ENCODE results near the gene ARHGAP12.
A peak's percentile ranks its signal among the peaks of the same experiment; 100 is the strongest.

Gene ARHGAP12

DNA sequence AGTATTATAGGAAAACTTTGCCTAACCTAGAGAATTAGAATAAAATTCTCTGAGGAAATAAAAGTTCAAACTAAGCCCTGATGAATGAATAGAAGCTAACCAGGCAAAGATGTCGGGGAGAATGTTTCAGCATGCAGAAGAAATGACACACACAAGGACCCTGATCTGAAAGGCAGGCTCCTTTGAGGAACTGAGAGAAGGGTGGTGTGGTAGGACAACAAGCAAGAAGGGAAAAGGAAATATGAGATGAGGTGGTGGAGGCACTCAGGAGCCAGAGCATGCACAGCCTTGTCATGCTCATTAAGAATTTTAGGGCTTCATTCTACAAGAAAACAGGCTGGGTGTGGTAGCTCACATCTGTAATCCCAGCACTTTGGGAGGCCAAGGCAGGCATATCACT lies 90.6 kb downstream of the ARHGAP12 start:
- Histone ChIP-seq H3K79me2 (ENCODE audit: insufficient read depth, low read length) (no peaks in the 10 kb centered on the region), H3K4me3 (ENCODE audit: low read depth in 1 of 2, low read length in 2 of 2) (no peak overlapping the region), H3K9me3 (ENCODE audit: insufficient read depth, low read length, severe bottlenecking) (no peaks in the 10 kb centered on the region), H4K20me1 (ENCODE audit: insufficient read depth, low read length) (no peaks in the 10 kb centered on the region), H3K27me3 (ENCODE audit: insufficient read depth, low read length, poor library complexity) (no peaks in the 10 kb centered on the region), H3K4me1 (ENCODE audit: insufficient read depth, low read length) (no peaks in the 10 kb centered on the region), H3K4me2 (ENCODE audit: insufficient read depth, low read length) (no peak overlapping the region), H3K27ac (ENCODE audit: low read length) (no peak overlapping the region), H3K36me3 (ENCODE audit: insufficient read depth, low read length) (peaks cover 6% of the 10 kb centered on the region; the same call in 1 of the 2 replicates), H2AFZ (ENCODE audit: low read depth, low read length) (no peak overlapping the region), H3K9ac (ENCODE audit: low read depth, low read length) (no peak overlapping the region)
- DNase-seq = no peak
- TF ChIP-seq EZH2 (IDR thresholded peaks at IDR 0.05; ENCODE audit: borderline replicate concordance, low read depth, low read length, severe bottlenecking) = no peak
- TF ChIP-seq, protein P1, sequence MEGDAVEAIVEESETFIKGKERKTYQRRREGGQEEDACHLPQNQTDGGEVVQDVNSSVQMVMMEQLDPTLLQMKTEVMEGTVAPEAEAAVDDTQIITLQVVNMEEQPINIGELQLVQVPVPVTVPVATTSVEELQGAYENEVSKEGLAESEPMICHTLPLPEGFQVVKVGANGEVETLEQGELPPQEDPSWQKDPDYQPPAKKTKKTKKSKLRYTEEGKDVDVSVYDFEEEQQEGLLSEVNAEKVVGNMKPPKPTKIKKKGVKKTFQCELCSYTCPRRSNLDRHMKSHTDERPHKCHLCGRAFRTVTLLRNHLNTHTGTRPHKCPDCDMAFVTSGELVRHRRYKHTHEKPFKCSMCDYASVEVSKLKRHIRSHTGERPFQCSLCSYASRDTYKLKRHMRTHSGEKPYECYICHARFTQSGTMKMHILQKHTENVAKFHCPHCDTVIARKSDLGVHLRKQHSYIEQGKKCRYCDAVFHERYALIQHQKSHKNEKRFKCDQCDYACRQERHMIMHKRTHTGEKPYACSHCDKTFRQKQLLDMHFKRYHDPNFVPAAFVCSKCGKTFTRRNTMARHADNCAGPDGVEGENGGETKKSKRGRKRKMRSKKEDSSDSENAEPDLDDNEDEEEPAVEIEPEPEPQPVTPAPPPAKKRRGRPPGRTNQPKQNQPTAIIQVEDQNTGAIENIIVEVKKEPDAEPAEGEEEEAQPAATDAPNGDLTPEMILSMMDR (IDR thresholded peaks at IDR 0.05; ENCODE audit: borderline replicate concordance, extremely low read depth, low read length, poor library complexity, severe bottlenecking) = no peak
- no peak for ATAC-seq (ENCODE audit: insufficient read depth, low read depth)

DNA sequence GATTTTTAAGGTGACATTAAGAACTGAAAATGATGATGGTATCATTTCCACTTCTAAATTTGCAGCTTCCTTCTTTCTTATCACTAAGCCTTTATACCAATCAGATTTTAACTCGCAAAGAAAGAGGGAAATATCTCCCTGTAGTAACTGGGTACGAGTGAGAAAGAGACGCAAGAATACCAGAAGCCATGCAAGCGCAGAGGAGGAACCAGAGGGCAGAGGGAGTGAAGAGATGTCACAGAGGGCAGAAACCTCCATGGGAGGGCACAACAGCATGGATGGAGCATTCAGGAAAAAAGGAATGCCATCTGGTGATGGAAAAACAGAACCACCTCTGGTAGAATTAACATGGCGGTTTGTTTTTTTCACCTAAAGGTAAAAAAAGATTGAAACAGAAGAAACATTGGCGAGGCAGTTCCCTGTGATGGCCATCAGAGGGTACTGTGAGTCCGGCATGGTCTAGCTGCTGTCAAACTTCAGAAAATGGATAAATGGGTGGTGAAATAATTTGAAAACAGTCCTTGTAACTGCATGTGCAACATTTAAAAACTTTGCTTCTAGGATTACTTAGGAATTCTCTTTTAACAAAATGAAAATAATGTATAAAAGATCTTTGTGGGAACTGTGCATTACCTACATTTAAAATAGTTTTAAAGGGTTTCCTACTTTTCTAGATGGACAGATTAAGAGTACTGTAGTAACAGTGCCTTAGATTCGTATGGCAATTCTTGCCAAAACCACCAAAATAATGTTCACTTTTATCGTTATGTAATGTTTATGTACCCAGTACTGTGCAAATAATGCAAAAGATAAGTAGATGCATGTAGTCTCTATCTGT lies 91.8 kb downstream of the ARHGAP12 start:
- no peak overlapping the region for H2AFZ ChIP-seq (ENCODE audit: low read depth, low read length)
- no peak overlapping the region for H3K4me2 ChIP-seq (ENCODE audit: insufficient read depth, low read length)
- no peaks in the 10 kb centered on the region for H3K27me3 ChIP-seq (ENCODE audit: insufficient read depth, low read length, poor library complexity)
- H3K9me3 ChIP-seq (ENCODE audit: insufficient read depth, low read length, severe bottlenecking) = no peaks in the 10 kb centered on the region
- no peak overlapping the region for H3K4me3 ChIP-seq (ENCODE audit: low read depth in 1 of 2, low read length in 2 of 2)
- DNase-seq (peak; percentile 17), ATAC-seq (ENCODE audit: insufficient read depth, low read depth) (peak; percentile 64; the same call in 1 of the 3 replicates)
- H3K9ac ChIP-seq (ENCODE audit: low read depth, low read length) = no peak overlapping the region
- H3K27ac ChIP-seq (ENCODE audit: low read length) = no peak overlapping the region
- H3K4me1 ChIP-seq (ENCODE audit: insufficient read depth, low read length) = no peaks in the 10 kb centered on the region
- H3K36me3 ChIP-seq (ENCODE audit: insufficient read depth, low read length) = peaks cover 6% of the 10 kb centered on the region; the same call in 1 of the 2 replicates
- TF ChIP-seq, protein P1 (IDR thresholded peaks at IDR 0.05; ENCODE audit: borderline replicate concordance, extremely low read depth, low read length, poor library complexity, severe bottlenecking) = peak; percentile 66
- TF ChIP-seq EZH2 (IDR thresholded peaks at IDR 0.05; ENCODE audit: borderline replicate concordance, low read depth, low read length, severe bottlenecking) = no peak
- no peaks in the 10 kb centered on the region for H4K20me1 ChIP-seq (ENCODE audit: insufficient read depth, low read length)
- no peaks in the 10 kb centered on the region for H3K79me2 ChIP-seq (ENCODE audit: insufficient read depth, low read length)

DNA sequence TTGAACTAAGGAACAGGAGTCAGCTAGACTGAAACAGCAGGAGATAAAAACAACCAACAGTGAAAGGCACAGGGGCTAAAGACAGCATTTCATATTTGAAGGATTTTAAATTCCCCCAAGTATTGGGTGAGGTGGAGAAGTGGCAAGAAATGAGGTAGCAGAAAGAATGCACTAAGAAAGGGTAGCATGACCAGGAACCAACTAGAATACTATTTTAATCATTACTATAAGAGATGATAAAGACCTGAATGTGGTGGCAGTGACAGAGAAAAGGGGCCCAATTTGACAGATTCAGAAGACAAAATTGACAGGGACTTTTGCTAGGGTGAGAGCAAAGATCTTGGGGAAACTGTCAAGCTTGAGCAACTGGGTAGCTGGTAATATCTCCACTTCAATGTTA lies 94.9 kb downstream of the ARHGAP12 start:
- H4K20me1 ChIP-seq (ENCODE audit: insufficient read depth, low read length) = no peaks in the 10 kb centered on the region
- no peak overlapping the region for H2AFZ ChIP-seq (ENCODE audit: low read depth, low read length)
- H3K27ac ChIP-seq (ENCODE audit: low read length) = 0 out of 2 replicates have a peak overlapping the region, but pooled peaks have one; percentile 11
- no peak overlapping the region for H3K9ac ChIP-seq (ENCODE audit: low read depth, low read length)
- ATAC-seq (ENCODE audit: insufficient read depth, low read depth) = no peak
- H3K4me2 ChIP-seq (ENCODE audit: insufficient read depth, low read length) = no peak overlapping the region
- H3K4me1 ChIP-seq (ENCODE audit: insufficient read depth, low read length) = no peaks in the 10 kb centered on the region
- no peaks in the 10 kb centered on the region for H3K27me3 ChIP-seq (ENCODE audit: insufficient read depth, low read length, poor library complexity)
- no peak overlapping the region for H3K4me3 ChIP-seq (ENCODE audit: low read depth in 1 of 2, low read length in 2 of 2)
- no peaks in the 10 kb centered on the region for H3K9me3 ChIP-seq (ENCODE audit: insufficient read depth, low read length, severe bottlenecking)
- no peak for TF ChIP-seq EZH2 (IDR thresholded peaks at IDR 0.05; ENCODE audit: borderline replicate concordance, low read depth, low read length, severe bottlenecking)
- TF ChIP-seq, protein P1 (IDR thresholded peaks at IDR 0.05; ENCODE audit: borderline replicate concordance, extremely low read depth, low read length, poor library complexity, severe bottlenecking) = no peak
- no peak for DNase-seq
- H3K36me3 ChIP-seq (ENCODE audit: insufficient read depth, low read length) = peaks cover 3% of the 10 kb centered on the region; the same call in 1 of the 2 replicates
- no peaks in the 10 kb centered on the region for H3K79me2 ChIP-seq (ENCODE audit: insufficient read depth, low read length)

Data from DND-41 (cell line).